Ovary (tissue), 3 donors: ENCODE measurements around the gene POGZ.

Experiments used
- CTCF ChIP-seq, 3 donors: fragments of 450-650 bp in 2 of 3; fragments of 200-600 bp in 1 of 3; IDR thresholded peaks; one replicate each; pipeline versions ENCODE4 v1.5.1 to v1.8.0; 2016 to 2022; ENCODE audit warnings: antibody characterized with exemption in 3 of 3, mild to moderate bottlenecking in 1 of 3
- EP300 ChIP-seq: sonication (generic); formaldehyde crosslinking; IDR thresholded peaks from one replicate; pipeline ENCODE4 v1.6.1; 2017; ENCODE audit warnings: antibody characterized with exemption
- donor health status: DM: no; HTN: no; CAD: no.

GRCh38 chr1:151373196-151373595 lies 86.1 kb downstream of the POGZ start:
- TF ChIP-seq CTCF (IDR thresholded peaks at IDR 0.05) (no peak), EP300 (no peak)
